Measurements from ENCODE around the gene MUCL3. TPM values are rescaled to one million over a fixed set of nuclear protein-coding genes. Genes with fewer than 3 reads are reported as not detected.

MUCL3 gene
- total RNA-seq, 1 donor from 2014 or later = not detected

Other genes starting within 250 kb of the MUCL3 start
- gene NRM, start 250.0 kb upstream of the MUCL3 start, total RNA-seq = 33.5 and 35.1 TPM in 2 replicates
- 72.7 and 79.0 TPM in 2 replicates for gene MDC1, start 223.7 kb upstream of the MUCL3 start, total RNA-seq
- 1,315 and 1,323 TPM in 2 replicates for gene TUBB, start 220.6 kb upstream of the MUCL3 start, total RNA-seq
- gene FLOT1, start 198.3 kb upstream of the MUCL3 start, total RNA-seq = 126 and 132 TPM in 2 replicates
- 20.9 and 21.6 TPM in 2 replicates for gene IER3, start 196.4 kb upstream of the MUCL3 start, total RNA-seq
- gene DDR1, start 56.5 kb upstream of the MUCL3 start, total RNA-seq = 6.6 and 8.7 TPM in 2 replicates
- 29.8 and 32.1 TPM in 2 replicates for gene GTF2H4, start 32.8 kb upstream of the MUCL3 start, total RNA-seq
- gene VARS2, start 26.7 kb upstream of the MUCL3 start, total RNA-seq = 40.4 and 42.1 TPM in 2 replicates
- gene SFTA2, start 8.8 kb upstream of the MUCL3 start, total RNA-seq = not detected in 2 replicates
- not detected in 2 replicates for gene MUC21, start 42.7 kb downstream of the MUCL3 start, total RNA-seq
- gene MUC22, start 69.5 kb downstream of the MUCL3 start, total RNA-seq = not detected in 2 replicates
- not detected in 2 replicates for gene C6orf15, start 171.6 kb downstream of the MUCL3 start, total RNA-seq
- not detected in 2 replicates for gene PSORS1C1, start 173.8 kb downstream of the MUCL3 start, total RNA-seq
- not detected in 2 replicates for gene CDSN, start 179.5 kb downstream of the MUCL3 start, total RNA-seq
- gene PSORS1C2, start 198.1 kb downstream of the MUCL3 start, total RNA-seq = not detected in 2 replicates
- 37.1 and 39.2 TPM in 2 replicates for gene CCHCR1, start 216.8 kb downstream of the MUCL3 start, total RNA-seq
- 77.2 and 79.0 TPM in 2 replicates for gene TCF19, start 217.6 kb downstream of the MUCL3 start, total RNA-seq
- gene POU5F1, start 229.7 kb downstream of the MUCL3 start, total RNA-seq = not detected in 2 replicates